GM21576 (cell line): ENCODE measurements around the gene NRL.

Experiments
- ATAC-seq: cut with Tn5 transposase; IDR thresholded peaks from one replicate; pipeline ENCODE4 v1.9.1; 2021; ENCODE audit warnings: mild to moderate bottlenecking, moderate library complexity; ENCODE audit not compliant: unreplicated experiment

NRL gene

GRCh38 chr14:24083462-24083861, 31.3 kb downstream of the NRL start:
- no peak for ATAC-seq

DNA sequence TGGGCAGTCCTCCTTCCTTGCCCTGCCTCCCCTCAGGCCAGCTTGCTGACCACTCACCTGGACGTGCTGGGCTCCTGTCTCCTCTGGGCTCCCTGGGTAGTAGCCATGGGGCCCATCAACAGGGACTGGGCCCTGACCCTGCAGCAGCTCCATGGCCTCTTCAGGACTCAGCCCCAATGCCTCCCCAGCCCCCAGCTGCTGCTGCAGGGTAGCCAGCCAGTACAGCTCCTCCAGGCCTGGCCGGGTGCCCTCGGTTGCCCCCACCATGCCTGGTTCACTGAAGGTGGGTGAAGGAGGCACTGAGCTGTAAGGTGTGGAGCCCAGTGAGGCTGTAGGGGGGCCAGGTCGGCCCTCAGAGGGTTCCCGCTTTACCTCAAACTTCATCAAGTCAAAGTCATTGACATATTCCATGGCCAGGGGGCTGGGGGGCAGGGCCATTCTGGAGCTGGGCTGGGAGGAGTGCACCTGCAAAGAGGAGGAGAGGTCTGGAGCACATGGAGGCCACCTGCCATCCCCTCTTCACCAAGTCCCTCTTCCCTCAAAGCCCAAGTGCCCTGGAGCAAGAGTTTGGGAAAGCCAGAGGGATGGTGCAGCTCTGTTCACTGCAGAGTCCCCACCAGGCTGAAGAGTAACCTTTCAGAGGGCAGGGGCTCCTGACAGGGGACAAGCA, 32.2 kb downstream of the NRL start:
- no peak for ATAC-seq

DNA sequence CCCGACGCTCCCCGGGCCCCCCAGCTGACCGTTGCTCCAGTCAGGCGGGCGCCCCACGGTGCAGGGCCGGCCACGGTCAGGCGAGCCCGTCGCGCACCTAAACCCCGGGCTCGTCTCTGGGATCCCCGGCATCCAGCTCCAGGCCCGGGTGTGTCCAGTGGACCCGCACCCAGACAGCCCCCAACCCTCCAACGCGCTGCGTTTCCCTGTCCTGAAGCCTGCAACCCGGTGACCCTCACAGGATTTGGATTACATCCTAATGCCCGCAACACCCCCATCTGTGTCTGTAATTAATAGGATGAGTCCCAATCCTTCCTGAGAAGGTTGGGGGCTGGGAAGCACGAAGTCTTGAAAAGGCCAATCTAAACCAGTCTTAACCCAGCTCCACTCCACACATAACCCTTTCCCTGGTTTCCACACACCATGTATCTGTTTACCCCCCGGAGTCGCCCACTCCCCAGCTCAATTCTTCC, 33.0 kb downstream of the NRL start:
- no peak for ATAC-seq

- ATAC-seq: peak; percentile 88
These were observed 33.6 kb downstream of the NRL start for GRCh38 chr14:24080888-24081738.

- ATAC-seq: no peak
These were observed 34.6 kb downstream of the NRL start for GRCh38 chr14:24080142-24080530.

- ATAC-seq: no peak
These were observed 35.1 kb downstream of the NRL start for GRCh38 chr14:24079491-24080141.

DNA sequence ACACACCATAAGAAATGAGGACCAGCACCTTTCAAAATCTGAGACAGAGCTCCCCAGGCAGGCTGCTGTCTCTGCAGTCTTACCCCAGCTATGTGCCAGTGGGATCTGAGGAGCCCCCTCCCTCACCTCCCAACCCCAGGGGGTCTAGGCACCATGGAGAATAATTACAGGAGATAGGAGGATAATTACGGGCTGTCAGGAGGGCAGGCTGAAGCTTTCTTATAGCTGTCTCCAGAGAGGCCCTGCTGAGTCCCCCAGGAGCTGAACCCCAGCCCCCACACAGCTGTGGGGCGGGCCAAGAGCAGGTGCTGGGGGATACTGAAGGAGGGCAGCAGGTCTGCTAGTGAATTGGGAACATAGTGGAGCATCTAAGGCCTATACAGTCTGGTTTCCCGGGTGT, 36.6 kb downstream of the NRL start:
- no peak for ATAC-seq

DNA sequence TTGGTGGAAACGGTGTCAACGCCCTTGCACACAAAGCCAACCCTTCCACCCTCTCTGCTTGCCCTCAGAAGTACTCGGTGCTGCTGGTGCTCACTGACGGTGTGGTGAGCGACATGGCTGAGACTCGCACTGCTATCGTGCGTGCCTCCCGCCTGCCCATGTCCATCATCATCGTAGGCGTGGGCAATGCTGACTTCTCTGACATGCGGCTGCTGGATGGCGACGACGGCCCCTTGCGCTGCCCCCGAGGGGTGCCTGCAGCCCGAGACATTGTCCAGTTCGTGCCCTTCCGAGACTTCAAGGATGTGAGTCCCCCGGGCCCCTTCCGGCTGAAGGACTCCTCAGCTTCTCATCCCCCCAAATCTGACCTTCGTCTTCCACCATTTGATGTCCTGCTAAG, 37.7 kb downstream of the NRL start:
- ATAC-seq: no peak

DNA sequence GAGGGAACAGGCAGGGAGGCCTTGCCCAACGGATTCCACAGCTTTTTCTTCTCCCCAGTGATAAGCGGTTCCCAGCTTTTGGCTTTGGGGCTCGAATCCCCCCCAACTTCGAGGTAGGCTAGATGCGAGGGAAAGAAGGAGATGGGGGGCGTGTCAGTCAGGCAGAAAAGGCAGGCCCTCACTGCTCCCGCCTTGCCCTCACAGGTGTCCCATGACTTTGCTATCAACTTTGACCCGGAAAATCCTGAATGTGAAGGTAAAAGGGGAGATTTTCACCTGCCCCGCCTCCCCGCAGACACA, 38.5 kb downstream of the NRL start:
- ATAC-seq: no peak

GRCh38 chr14:24075485-24076301, 39.1 kb downstream of the NRL start:
- peak; percentile 63 for ATAC-seq

GRCh38 chr14:24074625-24075484, 39.9 kb downstream of the NRL start:
- ATAC-seq: no peak

DNA sequence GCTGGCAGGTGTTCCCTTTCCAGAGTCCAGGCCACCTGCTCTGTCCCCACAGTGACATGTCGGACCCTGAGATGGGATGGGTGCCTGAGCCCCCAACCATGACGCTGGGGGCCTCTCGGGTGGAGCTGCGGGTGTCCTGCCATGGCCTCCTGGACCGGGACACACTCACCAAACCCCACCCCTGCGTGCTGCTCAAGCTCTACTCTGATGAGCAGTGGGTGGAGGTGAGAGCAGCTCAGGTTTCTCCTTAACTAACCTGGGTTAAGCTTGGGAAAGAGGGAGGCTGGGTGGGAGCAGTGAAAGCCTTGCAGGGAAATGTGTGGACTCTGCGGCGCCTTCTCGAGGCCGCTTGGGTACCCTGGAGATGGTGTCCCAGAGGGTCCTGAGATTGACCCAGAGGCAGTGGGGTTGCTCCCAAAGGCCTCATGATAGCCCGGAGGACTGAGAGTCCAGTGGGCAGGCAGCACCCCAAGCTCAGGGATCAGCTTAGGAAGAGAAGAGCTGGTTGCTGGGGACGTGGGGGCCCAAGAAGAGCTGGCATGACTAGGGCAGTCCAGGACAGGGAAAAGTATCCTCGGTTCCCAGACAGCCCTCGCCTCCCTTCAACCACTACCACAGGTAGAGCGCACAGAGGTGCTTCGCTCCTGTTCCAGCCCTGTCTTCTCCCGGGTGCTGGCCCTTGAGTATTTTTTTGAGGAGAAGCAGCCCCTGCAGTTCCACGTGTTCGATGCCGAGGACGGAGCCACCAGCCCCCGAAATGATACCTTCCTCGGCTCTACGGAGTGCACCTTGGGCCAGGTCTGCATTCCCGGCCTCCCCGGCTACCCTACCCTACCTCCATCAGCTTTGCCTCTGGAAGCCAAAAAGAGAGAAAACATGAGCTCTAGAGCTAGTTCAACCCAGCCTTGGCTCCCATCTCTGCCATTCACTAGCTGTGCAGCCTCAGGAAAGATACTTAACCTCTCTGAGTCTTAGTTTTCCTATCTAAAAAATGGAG, 41.6 kb downstream of the NRL start:
- ATAC-seq: no peak

DNA sequence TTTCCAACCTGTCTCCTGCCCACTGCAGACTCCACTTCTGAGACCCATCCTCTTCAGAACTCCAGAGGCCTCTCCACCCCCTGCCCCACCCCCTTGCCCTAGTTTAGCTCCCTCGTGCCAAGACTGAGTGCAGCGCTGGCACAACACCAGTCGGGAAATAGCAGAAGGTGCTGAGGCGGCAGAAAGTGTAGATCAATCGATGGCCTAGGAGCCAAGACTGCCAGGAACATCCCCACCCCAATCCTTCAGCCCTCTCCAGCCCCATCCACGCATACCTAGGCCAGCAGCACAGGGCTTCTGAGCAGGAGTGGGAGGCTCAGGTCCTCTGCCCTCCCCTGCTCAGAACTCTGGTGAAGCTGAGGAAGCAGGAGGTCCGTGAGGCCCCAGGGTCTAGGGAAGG, 42.3 kb downstream of the NRL start:
- ATAC-seq: no peak

- ATAC-seq: no peak
These were observed 42.8 kb downstream of the NRL start for GRCh38 chr14:24071836-24072430.

GRCh38 chr14:24071144-24071697, 43.5 kb downstream of the NRL start, which contains the start of gene CPNE6:
Gene CPNE6 (plus strand): TSS chr14:24071562. CDS start chr14:24072937, 1,375 bp downstream.
- ATAC-seq: no peak

- no peak for ATAC-seq
These were observed 44.2 kb downstream of the NRL start for GRCh38 chr14:24070285-24071143.

GRCh38 chr14:24069411-24069735, 45.4 kb downstream of the NRL start:
- no peak for ATAC-seq
